BJ (cell line): Measurements from ENCODE around the gene PAMR1. TPM values are rescaled to one million over a fixed set of nuclear protein-coding genes. Genes with fewer than 3 reads are reported as not detected.

Experiments
- CTCF ChIA-PET: fragments of 350-600 bp; formaldehyde crosslinking; extraction: SDS; loops from one replicate; lab custom pipeline; 2021; ENCODE audit warnings: antibody characterized with exemption, inconsistent platforms; lab: Yijun Ruan, JAX
- POLR2A ChIA-PET: fragments of 300-600 bp; sonication (Branson Sonifier 250); formaldehyde crosslinking; extraction: SDS; loops from one replicate; lab custom pipeline; 2021; ENCODE audit warnings: antibody characterized with exemption; lab: Charles Lee
- DNase-seq: peaks from one replicate; pipeline ENCODE4 v3.0.0-alpha.2; 2011; ENCODE audit warnings: low read depth
- H3K27me3 ChIP-seq: 2 replicates; pipeline ENCODE4 v1.6.0; 2011; ENCODE audit warnings: low read length; ENCODE audit not compliant: control insufficient read depth, insufficient read depth
- H3K36me3 ChIP-seq: 2 replicates; pipeline ENCODE4 v1.5.1; 2011; ENCODE audit warnings: low read length; ENCODE audit not compliant: control insufficient read depth, insufficient read depth
- H3K4me3 ChIP-seq: 2 replicates; pipeline ENCODE4 v1.5.1; 2011; ENCODE audit warnings: low read depth, mild to moderate bottlenecking, control low read depth, low read length
- polyA minus RNA-seq: library from RNA; depleted of rRNA, polyadenylated mRNA; stranded (reverse); fragments of >200 nt; gene quantifications from 2 replicates; pipeline ENCODE4 v1.2.3, GENCODE V29; 2011; rRNA and poly(A)+ RNA removed
- polyA plus RNA-seq: library from polyadenylated mRNA; depleted of rRNA; stranded (reverse); fragments of >200 nt; gene quantifications from 2 replicates; pipeline ENCODE4 v1.2.3, GENCODE V29; 2011; rRNA removed
- TF ChIP-seq, protein P1 (sequence below): IDR thresholded peaks from 2 replicates; pipeline ENCODE4 v1.5.1; 2011; ENCODE audit warnings: low read depth, mild to moderate bottlenecking, control low read depth, inconsistent platforms, low read length, moderate library complexity; ENCODE audit not compliant: insufficient read depth

Gene PAMR1, protein sequence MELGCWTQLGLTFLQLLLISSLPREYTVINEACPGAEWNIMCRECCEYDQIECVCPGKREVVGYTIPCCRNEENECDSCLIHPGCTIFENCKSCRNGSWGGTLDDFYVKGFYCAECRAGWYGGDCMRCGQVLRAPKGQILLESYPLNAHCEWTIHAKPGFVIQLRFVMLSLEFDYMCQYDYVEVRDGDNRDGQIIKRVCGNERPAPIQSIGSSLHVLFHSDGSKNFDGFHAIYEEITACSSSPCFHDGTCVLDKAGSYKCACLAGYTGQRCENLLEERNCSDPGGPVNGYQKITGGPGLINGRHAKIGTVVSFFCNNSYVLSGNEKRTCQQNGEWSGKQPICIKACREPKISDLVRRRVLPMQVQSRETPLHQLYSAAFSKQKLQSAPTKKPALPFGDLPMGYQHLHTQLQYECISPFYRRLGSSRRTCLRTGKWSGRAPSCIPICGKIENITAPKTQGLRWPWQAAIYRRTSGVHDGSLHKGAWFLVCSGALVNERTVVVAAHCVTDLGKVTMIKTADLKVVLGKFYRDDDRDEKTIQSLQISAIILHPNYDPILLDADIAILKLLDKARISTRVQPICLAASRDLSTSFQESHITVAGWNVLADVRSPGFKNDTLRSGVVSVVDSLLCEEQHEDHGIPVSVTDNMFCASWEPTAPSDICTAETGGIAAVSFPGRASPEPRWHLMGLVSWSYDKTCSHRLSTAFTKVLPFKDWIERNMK
- 112 and 131 TPM in 2 replicates for polyA plus RNA-seq
- 52.1 and 90.3 TPM in 2 replicates for polyA minus RNA-seq

DNA sequence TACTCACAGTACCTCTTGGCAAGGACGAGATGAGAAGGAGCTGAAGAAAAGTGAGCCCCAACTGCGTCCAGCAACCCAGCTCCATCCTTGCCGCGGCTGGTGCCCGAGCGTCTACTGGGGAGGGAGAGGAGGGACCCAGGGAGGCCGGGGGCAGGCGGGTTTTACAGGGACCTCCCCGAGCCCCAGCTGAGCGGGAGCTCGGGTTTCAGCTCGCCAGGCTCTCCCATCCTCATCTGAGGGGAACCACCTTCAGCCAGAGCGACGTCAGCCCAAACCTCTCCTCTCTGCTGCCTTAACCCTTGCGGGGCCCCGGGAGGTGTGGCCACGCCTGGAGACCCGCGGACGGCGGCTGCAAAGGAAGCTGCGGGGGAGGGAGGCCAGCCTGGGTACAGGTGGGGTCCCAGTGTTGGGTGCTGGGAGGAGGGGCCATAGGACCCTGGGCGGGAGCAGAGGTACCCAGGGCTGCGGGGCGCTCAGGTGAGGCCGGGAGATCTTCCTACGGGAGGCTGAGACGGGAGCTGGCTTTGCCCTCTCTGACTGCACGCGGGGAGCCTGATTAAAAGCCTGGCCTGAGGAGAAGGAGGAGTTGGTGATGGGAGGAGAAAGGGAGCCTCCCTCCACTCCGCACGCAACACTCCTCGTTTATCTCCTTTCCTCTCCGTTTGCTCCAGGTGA lies at the start of gene PAMR1:
TSS of gene PAMR1 (minus strand) at position 116 of the 675 bp plus-strand sequence. CDS start at position 85, 31 bp downstream.
- TF ChIP-seq, protein P1, sequence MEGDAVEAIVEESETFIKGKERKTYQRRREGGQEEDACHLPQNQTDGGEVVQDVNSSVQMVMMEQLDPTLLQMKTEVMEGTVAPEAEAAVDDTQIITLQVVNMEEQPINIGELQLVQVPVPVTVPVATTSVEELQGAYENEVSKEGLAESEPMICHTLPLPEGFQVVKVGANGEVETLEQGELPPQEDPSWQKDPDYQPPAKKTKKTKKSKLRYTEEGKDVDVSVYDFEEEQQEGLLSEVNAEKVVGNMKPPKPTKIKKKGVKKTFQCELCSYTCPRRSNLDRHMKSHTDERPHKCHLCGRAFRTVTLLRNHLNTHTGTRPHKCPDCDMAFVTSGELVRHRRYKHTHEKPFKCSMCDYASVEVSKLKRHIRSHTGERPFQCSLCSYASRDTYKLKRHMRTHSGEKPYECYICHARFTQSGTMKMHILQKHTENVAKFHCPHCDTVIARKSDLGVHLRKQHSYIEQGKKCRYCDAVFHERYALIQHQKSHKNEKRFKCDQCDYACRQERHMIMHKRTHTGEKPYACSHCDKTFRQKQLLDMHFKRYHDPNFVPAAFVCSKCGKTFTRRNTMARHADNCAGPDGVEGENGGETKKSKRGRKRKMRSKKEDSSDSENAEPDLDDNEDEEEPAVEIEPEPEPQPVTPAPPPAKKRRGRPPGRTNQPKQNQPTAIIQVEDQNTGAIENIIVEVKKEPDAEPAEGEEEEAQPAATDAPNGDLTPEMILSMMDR, result no peak
- H3K36me3 ChIP-seq, result no peaks in the 10 kb centered on the region
- CTCF ChIA-PET, result interaction anchor here (0.9 to 2.7 kb wide), 7 partner anchors 16 to 90 kb away, joined by 3 to 11 read pairs (median 4); no protein-coding TSS in a partner anchor
- peak within 1 kb of the TSS; percentile 81 for H3K4me3 ChIP-seq
- POLR2A ChIA-PET, result interaction anchor here (1.3 kb wide), 1 partner anchor 16 kb away, joined by 3 read pairs; no protein-coding TSS in a partner anchor
- H3K27me3 ChIP-seq, result no peaks in the 10 kb centered on the region
- DNase-seq, result no peak

DNA sequence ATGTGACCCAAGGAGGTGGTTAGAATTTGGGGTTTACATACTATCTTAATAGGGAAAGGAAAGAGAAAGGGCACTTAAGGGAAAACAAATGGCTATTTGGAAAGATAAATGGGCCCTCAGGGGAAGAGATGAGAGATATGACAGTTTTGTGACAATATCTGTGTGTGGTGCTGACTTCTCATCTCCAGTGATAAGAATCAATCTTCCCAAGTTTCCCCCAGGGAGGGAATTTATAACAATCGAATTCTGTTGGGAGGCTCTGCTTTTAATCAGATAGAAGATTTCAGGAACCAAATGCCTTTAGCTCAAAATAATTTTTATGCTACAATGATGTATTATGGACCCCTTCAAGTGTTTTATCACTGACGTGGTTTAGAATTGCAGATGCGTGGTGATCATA lies 46.3 kb upstream of the PAMR1 start:
- Histone ChIP-seq H3K27me3 (no peaks in the 10 kb centered on the region), H3K4me3 (no peak overlapping the region), H3K36me3 (no peaks in the 10 kb centered on the region; the same call in 1 of the 2 replicates)
- DNase-seq, result no peak
- ChIA-PET POLR2A (no interaction called here), CTCF (no interaction called here)
- TF ChIP-seq, protein P1, result no peak

DNA sequence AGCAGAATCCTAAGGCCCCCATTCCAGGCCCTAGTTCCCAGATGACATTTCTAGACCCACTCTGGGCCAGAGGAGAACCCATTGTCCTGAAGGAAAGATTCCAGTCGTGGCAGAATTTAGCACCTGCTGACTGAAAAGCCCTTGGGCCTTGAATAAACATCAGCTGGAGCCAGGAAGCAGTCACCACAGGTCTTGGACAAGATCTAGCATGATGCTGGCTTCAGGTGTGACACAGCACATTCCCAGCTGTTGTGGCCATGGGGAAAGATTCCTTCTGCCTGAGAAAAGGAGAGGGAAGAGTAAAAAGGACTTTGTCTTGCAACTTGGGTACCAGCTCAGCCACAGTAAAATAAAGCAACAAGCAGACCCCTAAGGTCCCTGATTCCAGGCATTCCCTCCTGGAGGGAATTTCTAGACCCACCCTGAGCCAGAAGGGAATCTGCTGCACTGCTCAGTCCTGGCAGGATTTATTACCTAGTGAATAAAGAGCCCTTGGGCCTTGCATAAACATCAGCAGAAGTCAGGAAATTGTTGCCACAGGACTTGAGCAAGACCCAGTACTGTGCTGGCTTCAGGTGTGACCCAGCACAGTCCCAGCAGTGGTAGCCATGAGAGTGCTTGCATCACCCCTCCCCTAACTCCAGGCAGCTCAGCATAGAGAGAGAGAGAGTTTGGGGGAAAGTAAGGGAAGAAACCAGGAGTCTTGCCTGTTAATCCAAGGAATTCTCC lies 42.5 kb upstream of the PAMR1 start:
- H3K36me3 ChIP-seq, result no peaks in the 10 kb centered on the region
- DNase-seq, result no peak
- TF ChIP-seq, protein P1, result no peak
- no peaks in the 10 kb centered on the region for H3K27me3 ChIP-seq
- ChIA-PET CTCF (no interaction called here), POLR2A (no interaction called here)
- H3K4me3 ChIP-seq, result no peak overlapping the region

DNA sequence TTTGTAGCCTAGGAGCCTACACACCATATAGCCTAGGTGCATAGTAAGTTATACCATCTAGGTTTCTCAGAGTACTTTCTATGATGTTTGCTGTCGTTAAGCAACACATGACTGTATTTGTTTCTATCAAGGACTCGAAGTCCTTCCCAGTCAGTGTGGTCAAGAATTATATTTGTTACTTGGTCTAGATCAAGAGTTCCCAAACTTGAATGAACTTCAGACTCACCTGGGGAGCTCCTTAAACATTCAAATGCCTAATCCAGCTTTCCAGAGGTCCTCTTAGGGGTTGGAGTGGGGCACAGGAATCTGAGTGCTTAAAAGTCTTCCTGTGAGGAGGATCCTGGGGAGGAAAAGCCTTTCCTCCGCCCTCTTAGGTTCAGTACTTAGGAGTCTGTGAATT lies 41.5 kb upstream of the PAMR1 start:
- no peak overlapping the region for H3K4me3 ChIP-seq
- H3K36me3 ChIP-seq, result no peaks in the 10 kb centered on the region
- no peaks in the 10 kb centered on the region for H3K27me3 ChIP-seq
- POLR2A ChIA-PET, result no interaction called here
- CTCF ChIA-PET, result interaction anchor here (1.2 kb wide), 2 partner anchors 49 to 476 kb away, joined by 3 read pairs; no protein-coding TSS in a partner anchor
- DNase-seq, result no peak
- TF ChIP-seq, protein P1, result no peak
